GM18907 (cell line): Measurements from ENCODE around the gene SLC19A2.
"Not testable (repeated sequence)": the region's sequence is repeated elsewhere in the genome, so short reads cannot be mapped to it uniquely, and the experiment has no call there.

Experiments
- ATAC-seq: cut with Tn5 transposase; IDR thresholded peaks from one replicate; pipeline ENCODE4 v1.9.1; 2021; ENCODE audit warnings: mild to moderate bottlenecking, moderate library complexity; ENCODE audit not compliant: unreplicated experiment

Gene SLC19A2

GRCh38 chr1:169509354-169509753, 23.6 kb upstream of the SLC19A2 start:
- ATAC-seq, result no peak

DNA sequence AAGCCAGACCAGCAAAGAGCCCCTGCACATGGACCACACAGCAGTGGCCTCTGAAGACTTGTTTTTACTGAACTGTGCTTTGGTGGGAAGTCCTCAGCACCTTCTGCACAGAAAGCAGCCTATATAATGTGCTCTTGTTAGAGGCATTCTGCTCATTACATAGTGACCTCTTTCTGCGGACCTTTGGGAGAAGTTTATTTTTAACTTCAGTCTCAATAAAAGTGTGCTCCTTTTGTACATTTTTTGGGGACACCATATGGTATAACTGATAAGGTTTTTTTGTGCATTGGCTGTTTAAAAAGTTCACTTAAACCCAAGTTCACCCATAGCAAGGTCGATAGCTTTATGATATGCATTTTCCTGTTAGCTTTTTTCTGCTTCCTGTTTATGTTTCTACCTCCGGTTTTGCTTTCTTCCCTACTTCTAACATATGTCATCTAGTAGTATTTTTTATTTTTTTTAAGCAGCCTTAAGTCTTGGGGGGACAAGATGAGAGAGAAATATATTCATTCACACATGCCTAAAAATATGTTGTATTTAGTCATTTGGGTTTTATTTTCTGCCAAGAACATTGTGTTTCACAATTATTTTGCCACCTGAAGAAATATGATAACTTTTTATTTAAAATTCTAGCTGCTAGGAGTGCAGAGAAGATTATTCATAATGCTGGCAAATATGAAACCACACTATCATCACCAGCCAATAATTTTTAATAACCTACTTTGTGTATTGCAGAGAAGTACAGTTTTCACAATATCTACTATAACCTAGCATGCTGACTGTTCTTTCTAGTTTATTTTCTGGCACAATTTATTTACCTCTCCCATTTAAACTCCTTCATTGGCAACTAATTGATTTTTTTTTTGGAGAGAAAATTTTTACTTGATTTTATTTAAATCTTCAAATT, 22.9 kb upstream of the SLC19A2 start:
- no peak for ATAC-seq

GRCh38 chr1:169507413-169507812, 21.7 kb upstream of the SLC19A2 start:
- ATAC-seq, result no peak

DNA sequence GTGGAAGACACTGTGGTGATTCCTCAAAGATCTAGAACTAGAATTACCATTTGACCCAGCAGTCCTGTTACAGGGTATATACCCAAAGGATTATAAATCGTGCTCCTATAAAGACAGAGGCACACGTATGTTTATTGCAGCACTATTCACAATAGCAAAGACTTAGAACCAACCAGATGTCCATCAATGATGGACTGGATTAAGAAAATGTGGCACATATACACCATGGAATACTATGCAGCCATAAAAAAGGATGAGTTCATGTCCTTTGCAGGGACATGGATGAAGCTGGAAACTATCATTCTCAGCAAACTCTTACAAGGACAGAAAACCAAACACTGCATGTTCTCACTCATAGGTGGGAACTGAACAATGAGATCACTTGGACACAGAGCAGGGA, 17.9 kb upstream of the SLC19A2 start:
- not testable (repeated sequence) for ATAC-seq

DNA sequence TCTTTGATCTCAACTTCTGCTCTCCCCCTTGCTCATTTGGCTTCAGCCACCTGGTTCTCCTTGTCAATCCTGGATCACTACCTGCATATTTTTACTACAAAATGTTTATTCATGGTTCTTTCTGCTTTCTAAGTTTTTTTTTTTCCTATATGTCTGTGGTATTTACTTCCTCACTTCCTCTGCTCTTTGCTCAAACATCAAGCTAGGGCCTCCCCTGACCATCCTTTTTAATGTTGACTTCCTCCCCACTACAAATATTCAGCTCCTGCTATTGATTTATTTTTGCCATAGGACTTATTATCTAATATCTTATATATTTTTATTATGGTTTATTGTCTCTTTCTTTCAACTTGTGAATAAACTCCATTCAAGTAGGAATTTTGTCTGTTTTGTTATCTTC, 14.1 kb upstream of the SLC19A2 start:
- no peak for ATAC-seq

DNA sequence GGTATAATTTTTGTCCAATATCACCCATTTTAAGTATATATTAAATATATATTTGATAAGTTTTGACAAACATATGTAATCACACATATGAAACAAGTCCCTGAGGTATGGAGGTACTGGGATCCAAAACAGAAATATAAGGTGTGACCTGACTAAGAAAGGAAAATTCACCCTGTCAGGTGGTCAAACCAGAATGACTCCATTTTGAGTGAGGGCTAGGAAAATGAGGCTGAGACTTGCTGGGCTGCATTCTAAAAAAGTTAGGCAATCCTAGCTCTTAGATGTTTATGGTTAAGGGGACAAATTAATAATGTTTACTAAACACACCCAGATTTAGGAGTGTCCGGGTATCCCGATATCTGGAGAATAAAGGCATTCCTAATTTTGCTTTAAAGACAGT, 11.6 kb upstream of the SLC19A2 start:
- no peak for ATAC-seq

DNA sequence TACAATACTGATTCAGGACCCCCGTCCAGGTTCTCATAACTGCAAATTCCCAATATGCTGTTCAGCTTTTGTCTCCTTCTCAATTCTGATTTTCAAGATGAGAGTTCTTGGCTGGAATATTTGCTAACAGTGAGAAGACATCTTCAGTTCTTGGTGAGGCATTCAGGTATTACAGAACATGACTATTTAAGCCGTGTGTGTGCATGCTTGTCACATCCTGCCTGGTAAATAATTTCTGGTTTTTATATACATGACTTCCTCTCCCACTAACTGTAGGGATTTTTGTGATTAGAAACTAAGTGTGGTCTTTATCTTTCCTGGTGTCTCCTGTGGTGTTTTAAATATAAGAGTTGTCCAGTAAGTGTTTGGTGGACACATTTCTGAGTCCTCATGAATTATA, 10.2 kb upstream of the SLC19A2 start:
- ATAC-seq, result no peak

GRCh38 chr1:169495046-169495775, 9.5 kb upstream of the SLC19A2 start:
- ATAC-seq, result no peak

DNA sequence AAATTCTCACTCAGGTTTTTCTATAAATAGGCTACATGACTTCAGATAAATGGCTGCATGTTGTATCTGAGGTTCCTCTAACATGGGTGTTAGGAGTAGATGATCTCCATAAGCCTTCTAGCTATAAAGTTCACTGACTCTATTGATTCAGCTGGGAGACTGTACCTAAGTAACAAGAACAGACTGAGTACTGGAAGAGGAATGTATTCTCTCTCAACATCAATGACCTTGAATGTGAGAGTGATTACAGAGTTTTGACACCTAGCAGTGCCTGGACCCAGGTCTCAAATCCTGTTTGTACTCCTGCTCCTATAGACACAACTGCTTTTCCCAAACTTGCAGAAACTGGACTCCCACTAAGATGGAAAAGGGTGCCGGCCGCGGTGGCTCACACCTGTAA, 8.6 kb upstream of the SLC19A2 start:
- ATAC-seq, result no peak

- no peak for ATAC-seq
Measured at GRCh38 chr1:169493251-169493650, 7.5 kb upstream of the SLC19A2 start.

GRCh38 chr1:169491845-169492281, 6.1 kb upstream of the SLC19A2 start:
- ATAC-seq, result peak; percentile 71

DNA sequence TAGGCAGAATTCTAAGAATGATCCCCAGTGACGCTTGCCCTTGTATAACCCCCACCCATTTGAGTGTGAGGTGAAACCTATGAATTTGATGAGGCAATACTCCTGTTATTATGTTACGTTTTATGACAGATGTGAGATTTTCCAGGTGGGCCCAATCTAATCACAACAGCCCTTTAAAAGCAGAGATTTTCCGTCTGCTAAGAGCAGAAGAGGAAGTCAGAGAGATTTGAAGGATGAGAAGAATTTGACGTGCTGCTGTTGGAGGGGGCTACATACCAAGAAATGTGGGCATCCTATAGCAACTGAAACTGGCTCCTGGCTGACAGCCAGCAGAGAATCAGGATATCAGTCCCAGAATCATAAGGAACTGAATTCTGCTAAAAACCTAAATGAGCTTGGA, 2.4 kb upstream of the SLC19A2 start:
- no peak for ATAC-seq

- ATAC-seq, result no peak
Measured at GRCh38 chr1:169487561-169487960, 1.8 kb upstream of the SLC19A2 start.

DNA sequence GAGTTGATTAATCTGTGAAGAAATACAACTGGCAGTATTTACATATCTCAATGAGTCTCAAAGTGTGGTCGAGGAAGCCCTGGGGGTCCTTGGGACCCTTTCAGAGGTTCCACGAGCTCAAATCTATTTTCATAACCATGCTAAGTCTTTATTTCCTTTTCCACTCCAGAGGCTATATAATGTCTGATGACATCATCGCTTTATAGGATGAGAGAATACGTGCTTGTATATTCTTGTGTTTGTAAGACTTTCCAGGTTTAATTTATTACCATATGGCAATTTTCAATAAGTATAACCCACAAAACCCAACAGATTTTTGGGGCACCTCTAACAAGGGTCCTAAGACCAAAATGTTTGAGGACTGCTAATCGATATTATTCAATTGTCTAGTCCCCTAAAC, 1.4 kb upstream of the SLC19A2 start:
- ATAC-seq, result no peak

- no peak for ATAC-seq
Measured at GRCh38 chr1:169486281-169487051, 722 bp upstream of the SLC19A2 start.

DNA sequence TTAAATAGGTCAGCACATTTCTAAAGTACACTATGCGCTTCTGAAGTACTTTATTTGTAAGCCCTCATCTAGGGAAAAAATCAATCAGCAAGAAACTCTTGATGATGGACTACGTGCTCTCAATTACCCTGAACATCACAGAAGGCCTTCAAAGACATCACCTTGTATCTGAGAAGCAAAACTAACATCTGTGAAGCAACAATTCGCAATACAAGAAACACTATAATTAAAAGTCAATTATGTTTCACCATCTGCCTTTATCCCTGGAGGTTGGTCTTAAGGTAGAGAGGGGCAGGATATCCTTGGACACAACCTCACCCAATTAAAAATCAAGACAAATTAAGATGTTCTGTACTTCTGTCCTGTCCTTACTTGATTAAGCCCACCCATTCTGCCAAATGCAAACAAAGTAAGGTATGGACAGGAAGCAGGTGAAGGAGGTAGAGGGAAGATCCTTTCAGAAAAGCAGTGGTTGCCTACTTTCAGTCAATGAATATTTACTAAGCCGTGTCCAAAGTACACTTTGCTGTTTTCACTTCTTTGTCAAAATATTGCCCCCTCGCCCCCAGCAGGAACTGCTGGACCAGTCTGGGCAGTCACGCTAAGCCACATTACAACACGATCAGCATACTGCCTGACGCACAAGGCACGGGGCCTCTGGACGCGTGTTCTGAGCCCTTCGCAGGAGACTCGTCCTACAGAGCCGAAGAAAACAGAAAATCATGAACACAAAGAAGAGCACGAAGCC, 887 bp downstream of the SLC19A2 start:
- ATAC-seq, result peak; percentile 30

DNA sequence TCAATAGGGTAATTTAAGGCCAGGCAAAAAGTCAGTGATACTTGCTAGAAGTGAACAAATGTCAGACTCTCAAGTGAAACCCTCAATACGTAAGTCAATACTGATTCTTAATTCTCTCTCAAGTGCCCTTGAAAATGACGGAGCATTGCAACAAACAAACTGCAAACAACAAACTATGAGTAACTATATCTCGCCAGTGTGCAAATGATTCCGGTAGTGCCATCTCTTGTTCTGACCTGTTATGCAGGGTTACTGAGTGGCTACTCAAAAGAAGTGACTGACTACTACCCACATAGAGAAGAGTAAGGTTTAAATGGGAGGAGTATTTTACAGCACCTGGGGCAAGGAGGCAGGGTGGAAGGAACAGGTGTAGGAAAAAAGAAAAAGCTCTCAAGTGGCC, 1.6 kb downstream of the SLC19A2 start:
- ATAC-seq, result no peak

DNA sequence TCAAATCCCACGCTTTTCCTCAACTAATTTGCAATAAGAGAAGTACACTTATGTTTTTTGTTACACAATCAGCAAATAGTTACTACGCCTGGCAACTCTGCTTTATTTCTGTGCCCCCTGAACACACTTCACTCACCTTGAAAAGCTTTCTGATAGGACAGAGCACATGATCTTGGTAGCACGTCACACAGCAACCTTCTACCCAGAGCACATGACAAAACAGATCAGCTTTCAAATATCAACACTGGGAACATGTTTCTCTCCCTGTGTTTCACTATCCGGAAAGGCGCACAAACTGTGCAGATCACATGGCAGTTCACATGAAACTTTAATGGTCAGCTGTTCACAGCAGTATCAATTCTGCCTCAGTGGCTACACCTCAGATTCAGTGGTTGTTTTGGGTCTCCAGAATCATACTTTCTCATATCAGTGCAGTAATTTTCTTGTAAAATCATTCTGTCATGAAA, 2.2 kb downstream of the SLC19A2 start:
- ATAC-seq, result no peak

DNA sequence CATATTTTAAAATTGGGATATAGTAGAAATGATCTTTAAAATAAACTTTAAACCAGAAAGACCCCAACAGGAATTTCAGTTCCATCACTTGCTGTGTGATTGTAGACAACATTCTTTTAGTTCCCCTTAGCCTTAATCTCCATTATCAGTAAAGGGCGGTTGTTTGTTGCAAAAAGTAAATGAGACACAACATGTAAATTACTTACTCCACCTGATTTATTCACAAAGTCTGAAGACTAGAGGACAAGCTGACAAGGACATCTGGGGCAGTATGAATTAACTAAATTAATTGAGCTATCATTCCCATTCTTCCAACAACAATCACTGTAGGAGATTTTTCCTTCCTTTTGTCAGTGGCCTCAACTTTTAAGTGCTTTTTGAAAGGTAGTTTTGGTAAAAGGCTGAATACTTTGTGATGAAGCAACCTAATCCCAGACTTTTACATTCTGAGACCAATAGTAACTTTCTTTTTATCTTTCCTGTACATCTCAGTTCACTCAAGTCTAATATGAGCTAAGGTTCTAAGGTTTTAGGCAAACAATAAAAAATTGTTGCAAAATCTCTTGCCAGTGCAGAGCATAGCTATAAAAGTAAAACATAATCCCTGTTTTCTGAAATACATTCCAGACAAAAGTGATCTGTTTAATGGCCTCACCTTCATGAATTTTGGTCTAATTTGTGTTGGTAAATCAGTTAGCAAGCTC, 6.2 kb downstream of the SLC19A2 start:
- no peak for ATAC-seq

DNA sequence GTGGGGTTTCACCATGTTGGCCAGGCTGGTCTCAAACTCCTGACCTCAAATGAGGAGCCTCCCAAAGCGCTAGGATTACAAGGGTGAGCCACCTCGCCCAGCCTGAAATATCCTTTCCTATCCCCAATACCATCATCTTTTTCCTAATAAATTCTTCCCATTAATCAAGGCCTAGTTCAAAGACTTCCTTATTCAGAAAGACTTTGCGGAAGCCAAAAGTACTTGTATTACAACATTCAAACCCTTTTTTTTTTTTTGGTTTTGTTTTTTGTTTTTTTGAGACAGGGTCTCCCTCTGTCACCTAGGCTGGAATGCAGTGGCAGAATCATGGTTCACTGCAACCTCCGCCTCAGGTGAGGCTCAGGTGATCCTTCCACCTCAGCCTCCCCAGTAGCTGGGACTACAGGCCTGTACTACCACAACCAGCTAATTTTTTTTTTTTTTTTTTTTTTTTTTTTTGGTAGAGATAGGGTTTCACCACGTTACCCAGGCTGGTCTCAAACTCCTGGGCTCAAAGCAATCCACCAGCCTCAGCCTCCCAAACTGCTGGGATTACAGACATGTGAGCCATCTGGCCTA, 7.6 kb downstream of the SLC19A2 start:
- ATAC-seq, result no peak
